WI38 (cell line): ENCODE measurements around the gene LYRM4.

Experiments used
- H3K4me3 ChIP-seq: 2 replicates; pipeline ENCODE4 v1.5.1; 2011; ENCODE audit warnings: low read depth, mild to moderate bottlenecking, control low read depth, low read length
- CTCF ChIP-seq: IDR thresholded peaks from 2 replicates; pipeline ENCODE4 v1.5.1; 2012; ENCODE audit warnings: low read depth, mild to moderate bottlenecking, control low read depth, low read length

The LYRM4 gene

GRCh38 chr6:5110246-5110645 lies 150.5 kb downstream of the LYRM4 start:
- TF ChIP-seq CTCF, result no peak
- no peak overlapping the region for H3K4me3 ChIP-seq

- no peak for TF ChIP-seq CTCF
- H3K4me3 ChIP-seq, result no peak overlapping the region
These were observed 151.3 kb downstream of the LYRM4 start for GRCh38 chr6:5109436-5109835.

GRCh38 chr6:5108536-5109150 lies 152.1 kb downstream of the LYRM4 start:
- TF ChIP-seq CTCF, result no peak
- no peak overlapping the region for H3K4me3 ChIP-seq

GRCh38 chr6:5108068-5108467 lies 152.7 kb downstream of the LYRM4 start:
- TF ChIP-seq CTCF, result no peak
- no peak overlapping the region for H3K4me3 ChIP-seq

- no peak for TF ChIP-seq CTCF
- H3K4me3 ChIP-seq, result no peak overlapping the region
These were observed 153.4 kb downstream of the LYRM4 start for GRCh38 chr6:5107341-5107740.

GRCh38 chr6:5105146-5105545 lies 155.6 kb downstream of the LYRM4 start:
- no peak for TF ChIP-seq CTCF
- no peak overlapping the region for H3K4me3 ChIP-seq

GRCh38 chr6:5104667-5105066 lies 156.1 kb downstream of the LYRM4 start:
- H3K4me3 ChIP-seq, result no peak overlapping the region
- TF ChIP-seq CTCF, result no peak
